GM12878 (cell line): ENCODE data around the gene PSAP. TPM values are rescaled to one million over a fixed set of nuclear protein-coding genes. Genes with fewer than 3 reads are reported as not detected.

Experiments used
- ATAC-seq: fragments of 200-7000 bp; cut with Tn5 transposase; 3 replicates; pipeline ENCODE4 v1.9.1; 2020; ENCODE audit warnings: mild to moderate bottlenecking, moderate library complexity
- BruUV-seq: library from RNA; stranded (reverse); fragments of 400-500 nt; replicated peaks from 2 replicates; lab custom pipeline; 2021; lab: Mats Ljungman, UMichigan
- CTCF ChIA-PET: fragments of 300-600 bp; sonication (Branson Sonifier 250); formaldehyde crosslinking; extraction: SDS; loops from one replicate; lab custom pipeline; 2021; ENCODE audit warnings: inconsistent platforms; lab: Yijun Ruan, JAX
- POLR2A ChIA-PET: fragments of 350-600 bp; formaldehyde crosslinking; extraction: SDS; loops from one replicate; lab custom pipeline; 2021; ENCODE audit warnings: inconsistent platforms; lab: Charles Lee
- RAD21 ChIA-PET: fragments of 300-600 bp; sonication (Branson Sonifier 250); formaldehyde crosslinking; loops from one replicate; lab custom pipeline; 2023; ENCODE audit warnings: antibody characterized with exemption; ENCODE audit not compliant: unreplicated experiment; lab: Charles Lee
- SMC1A ChIA-PET: fragments of 300-600 bp; sonication (Branson Sonifier 250); formaldehyde crosslinking; loops from one replicate; lab custom pipeline; 2023; ENCODE audit not compliant: unreplicated experiment, uncharacterized antibody; lab: Charles Lee
- DNase-seq: peaks from one replicate; pipeline ENCODE4 v3.0.0-alpha.2; 2011; ENCODE audit warnings: low read depth, low spot score
- FAIRE-seq: peaks from 3 replicates; lab custom pipeline; 2011; peaks lifted over from hg19 to GRCh38; lab: Jason Lieb, UNC
- H2AFZ ChIP-seq: 2 replicates; pipeline ENCODE4 v1.6.0; 2011; ENCODE audit warnings: low read depth, low read length, control low read depth; ENCODE audit not compliant: control insufficient read depth
- H3K27ac ChIP-seq: 2 replicates; pipeline ENCODE4 v1.5.1; 2011; ENCODE audit warnings: control low read depth; ENCODE audit not compliant: control insufficient read depth, insufficient read depth
- H3K27me3 ChIP-seq, 2 experiments: replicated peaks in 1 of 2; 2 replicates each; pipeline versions ENCODE4 v1.6.0 to v1.6.1; 2011; ENCODE audit warnings: low read length in 1 of 2; ENCODE audit not compliant: control insufficient read depth in 2 of 2, insufficient read depth in 2 of 2
- H3K36me3 ChIP-seq, 2 experiments: 2 replicates each; pipeline ENCODE4 v1.5.1; 2011; ENCODE audit warnings: low read length in 1 of 2; ENCODE audit not compliant: control insufficient read depth in 2 of 2, insufficient read depth in 2 of 2
- H3K4me1 ChIP-seq: 2 replicates; pipeline ENCODE4 v1.6.1; 2011; ENCODE audit warnings: mild to moderate bottlenecking, low read length, moderate library complexity, mixed read lengths; ENCODE audit not compliant: control insufficient read depth, insufficient read depth
- H3K4me2 ChIP-seq: 2 replicates; pipeline ENCODE4 v1.6.0; 2011; ENCODE audit warnings: control low read depth; ENCODE audit not compliant: control insufficient read depth, insufficient read depth
- H3K4me3 ChIP-seq: fragments of 200-600 bp; sonication (generic); 2 replicates; pipeline ENCODE4 v1.5.1; 2016
- H3K79me2 ChIP-seq: 2 replicates; pipeline ENCODE4 v1.6.0; 2011; ENCODE audit warnings: low read length; ENCODE audit not compliant: control insufficient read depth, insufficient read depth
- H3K9ac ChIP-seq: 2 replicates; pipeline ENCODE4 v1.8.0; 2011; ENCODE audit warnings: low read length, control low read depth, mixed read lengths; ENCODE audit not compliant: control insufficient read depth, insufficient read depth
- H3K9me3 ChIP-seq: replicated peaks from 3 replicates; pipeline ENCODE4 v1.5.1; 2011; ENCODE audit warnings: mild to moderate bottlenecking, low read length; ENCODE audit not compliant: control insufficient read depth, insufficient read depth
- H4K20me1 ChIP-seq: 2 replicates; pipeline ENCODE4 v1.6.0; 2011; ENCODE audit not compliant: control insufficient read depth, insufficient read depth
- CHD4 ChIP-seq: fragments of 200-600 bp; sonication (generic); IDR thresholded peaks from 2 replicates; pipeline ENCODE4 v1.6.1; 2016; ENCODE audit warnings: mild to moderate bottlenecking
- CREM ChIP-seq: IDR thresholded peaks from 2 replicates; pipeline ENCODE4 v1.6.1; 2014; ENCODE audit warnings: antibody characterized with exemption, low read depth
- DPF2 ChIP-seq: fragments of 450-650 bp; IDR thresholded peaks from 2 replicates; pipeline ENCODE4 v1.6.1; 2017; ENCODE audit warnings: mild to moderate bottlenecking
- KAT2A ChIP-seq: conservative IDR thresholded peaks from 2 replicates; pipeline ENCODE4 v1.6.1; 2011; ENCODE audit warnings: low read depth, low read length; ENCODE audit not compliant: control insufficient read depth
- LARP7 ChIP-seq: fragments of 450-650 bp; IDR thresholded peaks from 2 replicates; pipeline ENCODE4 v1.6.1; 2017; ENCODE audit warnings: mild to moderate bottlenecking
- MTA3 ChIP-seq: IDR thresholded peaks from 2 replicates; pipeline ENCODE4 v1.6.1; 2012; ENCODE audit warnings: low read length, inconsistent platforms, borderline replicate concordance
- NBN ChIP-seq: fragments of 450-650 bp; IDR thresholded peaks from 2 replicates; pipeline ENCODE4 v1.6.1; 2016
- RUNX3 ChIP-seq: IDR thresholded peaks from 2 replicates; pipeline ENCODE4 v1.6.1; 2012; ENCODE audit warnings: low read length, inconsistent platforms
- SUPT20H ChIP-seq: IDR thresholded peaks from 2 replicates; pipeline ENCODE4 v1.6.1; 2011; ENCODE audit warnings: low read depth, mild to moderate bottlenecking, low read length, moderate library complexity, borderline replicate concordance; ENCODE audit not compliant: control insufficient read depth
- ZZZ3 ChIP-seq: IDR thresholded peaks from 2 replicates; pipeline ENCODE4 v1.6.1; 2011; ENCODE audit warnings: low read depth; ENCODE audit not compliant: control insufficient read depth, insufficient read length
- WGBS: methylation state at CpG from one replicate; pipeline ENCODE4 v1.1.6; 2016; ENCODE audit warnings: low lambda C conversion rate; ENCODE audit not compliant: insufficient replicate concordance, insufficient coverage; ENCODE audit errors: missing lambda C conversion rate; 5-methylcytosine and 5-hydroxymethylcytosine counted together
- in situ Hi-C: fragments of 300-500 bp; cut with MboI; formaldehyde crosslinking; loops from 9 replicates; pipeline ENCODE4 v1.14.3; 2018; ENCODE audit warnings: mixed read lengths
- intact Hi-C: fragments of 100-400 bp; cut with micrococcal nuclease; formaldehyde crosslinking; loops from one replicate; pipeline ENCODE4 v1.14.2; 2022; ENCODE audit not compliant: unreplicated experiment
- polyA plus RNA-seq, 11 experiments: library from polyadenylated mRNA; depleted of rRNA in 4 of 11; unstranded in 6 of 11; stranded (reverse) in 5 of 11; fragments of >200 nt; fragmentation: Nextera tagmentation in 4 of 11; fragmentation: Illumina TruSeq in 1 of 11; extraction: Ambion mirVana in 4 of 11; extraction: Trizol in 1 of 11; gene quantifications; 1 replicate in 1 of 11; 2 replicates in 10 of 11; pipeline versions ENCODE4 v1.2.1 to v1.2.3, GENCODE V29; 2011 to 2016; ENCODE audit warnings: inconsistent platforms in 2 of 11, missing spikeins in 2 of 11, low read depth in 1 of 11
- total RNA-seq, 4 experiments: library from RNA; depleted of rRNA in 3 of 4; stranded (reverse); fragments of >200 nt in 3 of 4; fragmentation: Illumina TruSeq in 1 of 4; extraction: Trizol in 1 of 4; gene quantifications; 2 replicates each; pipeline versions ENCODE4 v1.2.1 to v1.2.3, GENCODE V29; 2013 to 2021
- TF ChIP-seq, protein P1 (sequence below): IDR thresholded peaks from 2 replicates; pipeline ENCODE4 v1.6.1; 2012; ENCODE audit warnings: low read depth, low read length, improper control_type of control experiment
- TF ChIP-seq, protein P2 (sequence below): fragments of 150-350 bp; IDR thresholded peaks from 2 replicates; pipeline ENCODE4 v1.6.1; 2016; ENCODE audit warnings: low read depth, low read length
- TF ChIP-seq, protein P3 (sequence below): IDR thresholded peaks from 2 replicates; pipeline ENCODE4 v1.6.1; 2012; ENCODE audit warnings: low read length, inconsistent platforms
- TF ChIP-seq, protein P4 (sequence below): fragments of 450-650 bp; formaldehyde crosslinking; IDR thresholded peaks from 2 replicates; pipeline ENCODE4 v1.5.0; 2022; ENCODE audit warnings: mild to moderate bottlenecking, missing genetic modification characterization

PSAP gene
- total and polyA plus RNA-seq, 10 of the 15 experiments (the other 5 are each of a cell fraction or from before 2014, with no cell fraction given), result 178 to 336 (median 286) TPM

DNA sequence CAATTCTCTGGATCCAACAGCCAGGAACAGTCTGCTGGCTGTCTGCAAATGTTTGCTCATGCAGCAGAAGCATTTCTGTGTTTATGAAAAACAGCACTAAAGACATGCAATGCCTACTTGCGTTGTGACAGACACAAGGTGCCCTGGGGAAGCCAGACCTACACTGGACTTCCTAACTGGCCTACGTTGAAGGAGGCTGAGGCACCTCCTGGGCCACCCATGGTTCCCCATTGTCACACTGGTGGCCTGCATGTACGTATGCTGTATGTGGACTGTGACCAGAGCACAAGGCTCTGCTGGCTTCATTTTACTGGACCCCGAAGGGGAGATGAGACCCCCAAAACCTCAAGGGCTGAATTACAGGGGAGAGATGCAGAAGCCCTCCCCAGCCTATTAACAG lies 27.7 kb downstream of the PSAP start (continued):
- TF ChIP-seq, protein P1, sequence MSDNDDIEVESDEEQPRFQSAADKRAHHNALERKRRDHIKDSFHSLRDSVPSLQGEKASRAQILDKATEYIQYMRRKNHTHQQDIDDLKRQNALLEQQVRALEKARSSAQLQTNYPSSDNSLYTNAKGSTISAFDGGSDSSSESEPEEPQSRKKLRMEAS, result no peak
- no peak for TF ChIP-seq RUNX3

DNA sequence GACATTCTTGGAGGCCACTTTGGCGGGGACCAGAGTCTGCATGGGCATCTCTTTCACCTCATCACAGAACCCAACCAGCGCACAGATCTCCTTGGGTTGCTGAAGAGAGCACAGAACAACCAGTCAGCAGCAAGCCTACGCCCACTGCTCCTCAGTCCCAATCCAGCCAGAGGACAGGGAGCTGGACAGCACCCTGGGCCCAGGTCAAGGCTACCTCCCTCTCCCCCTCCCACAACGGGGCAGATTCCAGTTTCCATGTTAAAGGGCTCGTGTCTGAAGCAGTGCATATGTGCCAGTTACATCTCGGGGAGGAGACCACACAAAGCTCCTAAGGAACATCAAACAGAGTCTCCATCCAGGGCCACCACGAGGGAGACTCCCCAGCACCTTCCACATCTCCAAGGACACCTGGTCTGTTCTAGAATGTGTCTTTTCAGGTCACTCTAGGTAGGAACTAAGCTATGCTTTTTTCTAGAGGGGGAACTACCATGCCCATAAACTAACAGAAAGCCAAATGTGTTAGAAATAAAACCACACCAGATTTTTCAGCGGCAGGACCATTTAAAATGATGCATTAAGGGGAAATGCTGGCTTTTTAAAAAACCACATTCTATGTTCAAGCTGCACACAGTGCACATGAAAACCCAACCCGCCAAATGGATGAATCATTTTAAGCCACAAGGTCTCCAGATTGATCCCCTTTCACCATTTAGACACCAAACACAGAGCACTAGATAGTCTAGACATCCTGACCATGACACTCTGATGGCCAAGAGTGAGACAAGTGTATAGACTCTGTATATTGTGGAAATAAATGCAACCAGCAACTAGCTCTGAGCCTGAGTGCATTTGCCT lies 28.9 kb downstream of the PSAP start:
- POLR2A ChIA-PET, result interaction anchor here (0.5 kb wide), 1 partner anchor 1019 kb away, joined by 3 read pairs; no protein-coding TSS in a partner anchor
- no peak overlapping the region for H3K27ac ChIP-seq
- SMC1A ChIA-PET, result interaction anchor here (2.3 kb wide), 1 partner anchor 74 kb away, joined by 8 read pairs; no protein-coding TSS in a partner anchor
- RAD21 ChIA-PET, result interaction anchor here (1.0 to 1.5 kb wide), 2 partner anchors 15 to 74 kb away, joined by 3 to 4 read pairs; no protein-coding TSS in a partner anchor
- no peaks in the 10 kb centered on the region for H3K4me1 ChIP-seq
- no peaks in the 10 kb centered on the region for H3K9me3 ChIP-seq
- ATAC-seq (no peak), DNase-seq (no peak), FAIRE-seq (no peak)
- CTCF ChIA-PET, result interaction anchor here (0.9 to 2.1 kb wide), 4 partner anchors 11 to 113 kb away, joined by 3 to 8 read pairs (median 3); no protein-coding TSS in a partner anchor
- no peak overlapping the region for H3K9ac ChIP-seq
- intact Hi-C loops, result no loop called here
- no peak overlapping the region for H2AFZ ChIP-seq
- H3K27me3 ChIP-seq, result no peaks in the 10 kb centered on the region
- no peaks in the 10 kb centered on the region for H3K79me2 ChIP-seq
- WGBS, result 61% methylated on average over 9 of the region's 9 CpGs
- H3K4me3 ChIP-seq, result no peak overlapping the region
- H3K4me2 ChIP-seq, result no peak overlapping the region
- H3K36me3 ChIP-seq, result peaks cover 52% of the 10 kb centered on the region in 2 experiments
- in situ Hi-C loops, result no loop called here
- no peaks in the 10 kb centered on the region for H4K20me1 ChIP-seq
- BruUV-seq, result no TSS peak
- TF ChIP-seq SUPT20H (no peak), ZZZ3 (no peak), NBN (no peak), CREM (no peak), KAT2A (no peak), CHD4 (no peak), DPF2 (no peak), MTA3 (no peak), LARP7 (no peak)
- TF ChIP-seq, protein P2, sequence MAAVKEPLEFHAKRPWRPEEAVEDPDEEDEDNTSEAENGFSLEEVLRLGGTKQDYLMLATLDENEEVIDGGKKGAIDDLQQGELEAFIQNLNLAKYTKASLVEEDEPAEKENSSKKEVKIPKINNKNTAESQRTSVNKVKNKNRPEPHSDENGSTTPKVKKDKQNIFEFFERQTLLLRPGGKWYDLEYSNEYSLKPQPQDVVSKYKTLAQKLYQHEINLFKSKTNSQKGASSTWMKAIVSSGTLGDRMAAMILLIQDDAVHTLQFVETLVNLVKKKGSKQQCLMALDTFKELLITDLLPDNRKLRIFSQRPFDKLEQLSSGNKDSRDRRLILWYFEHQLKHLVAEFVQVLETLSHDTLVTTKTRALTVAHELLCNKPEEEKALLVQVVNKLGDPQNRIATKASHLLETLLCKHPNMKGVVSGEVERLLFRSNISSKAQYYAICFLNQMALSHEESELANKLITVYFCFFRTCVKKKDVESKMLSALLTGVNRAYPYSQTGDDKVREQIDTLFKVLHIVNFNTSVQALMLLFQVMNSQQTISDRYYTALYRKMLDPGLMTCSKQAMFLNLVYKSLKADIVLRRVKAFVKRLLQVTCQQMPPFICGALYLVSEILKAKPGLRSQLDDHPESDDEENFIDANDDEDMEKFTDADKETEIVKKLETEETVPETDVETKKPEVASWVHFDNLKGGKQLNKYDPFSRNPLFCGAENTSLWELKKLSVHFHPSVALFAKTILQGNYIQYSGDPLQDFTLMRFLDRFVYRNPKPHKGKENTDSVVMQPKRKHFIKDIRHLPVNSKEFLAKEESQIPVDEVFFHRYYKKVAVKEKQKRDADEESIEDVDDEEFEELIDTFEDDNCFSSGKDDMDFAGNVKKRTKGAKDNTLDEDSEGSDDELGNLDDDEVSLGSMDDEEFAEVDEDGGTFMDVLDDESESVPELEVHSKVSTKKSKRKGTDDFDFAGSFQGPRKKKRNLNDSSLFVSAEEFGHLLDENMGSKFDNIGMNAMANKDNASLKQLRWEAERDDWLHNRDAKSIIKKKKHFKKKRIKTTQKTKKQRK, result no peak
- TF ChIP-seq, protein P3, sequence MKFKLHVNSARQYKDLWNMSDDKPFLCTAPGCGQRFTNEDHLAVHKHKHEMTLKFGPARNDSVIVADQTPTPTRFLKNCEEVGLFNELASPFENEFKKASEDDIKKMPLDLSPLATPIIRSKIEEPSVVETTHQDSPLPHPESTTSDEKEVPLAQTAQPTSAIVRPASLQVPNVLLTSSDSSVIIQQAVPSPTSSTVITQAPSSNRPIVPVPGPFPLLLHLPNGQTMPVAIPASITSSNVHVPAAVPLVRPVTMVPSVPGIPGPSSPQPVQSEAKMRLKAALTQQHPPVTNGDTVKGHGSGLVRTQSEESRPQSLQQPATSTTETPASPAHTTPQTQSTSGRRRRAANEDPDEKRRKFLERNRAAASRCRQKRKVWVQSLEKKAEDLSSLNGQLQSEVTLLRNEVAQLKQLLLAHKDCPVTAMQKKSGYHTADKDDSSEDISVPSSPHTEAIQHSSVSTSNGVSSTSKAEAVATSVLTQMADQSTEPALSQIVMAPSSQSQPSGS, result no peak
- TF ChIP-seq, protein P4, sequence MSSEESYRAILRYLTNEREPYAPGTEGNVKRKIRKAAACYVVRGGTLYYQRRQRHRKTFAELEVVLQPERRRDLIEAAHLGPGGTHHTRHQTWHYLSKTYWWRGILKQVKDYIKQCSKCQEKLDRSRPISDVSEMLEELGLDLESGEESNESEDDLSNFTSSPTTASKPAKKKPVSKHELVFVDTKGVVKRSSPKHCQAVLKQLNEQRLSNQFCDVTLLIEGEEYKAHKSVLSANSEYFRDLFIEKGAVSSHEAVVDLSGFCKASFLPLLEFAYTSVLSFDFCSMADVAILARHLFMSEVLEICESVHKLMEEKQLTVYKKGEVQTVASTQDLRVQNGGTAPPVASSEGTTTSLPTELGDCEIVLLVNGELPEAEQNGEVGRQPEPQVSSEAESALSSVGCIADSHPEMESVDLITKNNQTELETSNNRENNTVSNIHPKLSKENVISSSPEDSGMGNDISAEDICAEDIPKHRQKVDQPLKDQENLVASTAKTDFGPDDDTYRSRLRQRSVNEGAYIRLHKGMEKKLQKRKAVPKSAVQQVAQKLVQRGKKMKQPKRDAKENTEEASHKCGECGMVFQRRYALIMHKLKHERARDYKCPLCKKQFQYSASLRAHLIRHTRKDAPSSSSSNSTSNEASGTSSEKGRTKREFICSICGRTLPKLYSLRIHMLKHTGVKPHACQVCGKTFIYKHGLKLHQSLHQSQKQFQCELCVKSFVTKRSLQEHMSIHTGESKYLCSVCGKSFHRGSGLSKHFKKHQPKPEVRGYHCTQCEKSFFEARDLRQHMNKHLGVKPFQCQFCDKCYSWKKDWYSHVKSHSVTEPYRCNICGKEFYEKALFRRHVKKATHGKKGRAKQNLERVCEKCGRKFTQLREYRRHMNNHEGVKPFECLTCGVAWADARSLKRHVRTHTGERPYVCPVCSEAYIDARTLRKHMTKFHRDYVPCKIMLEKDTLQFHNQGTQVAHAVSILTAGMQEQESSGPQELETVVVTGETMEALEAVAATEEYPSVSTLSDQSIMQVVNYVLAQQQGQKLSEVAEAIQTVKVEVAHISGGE, result no peak
